H1 (cell line): ENCODE results near the gene TIMM10. TPM values are rescaled to one million over a fixed set of nuclear protein-coding genes. Genes with fewer than 3 reads are reported as not detected.

Experiments
- CTCF ChIA-PET: fragments of 300-600 bp; sonication (Branson Sonifier 250); formaldehyde crosslinking; loops from one replicate; lab custom pipeline; 2021; ENCODE audit not compliant: partially characterized antibody; lab: Charles Lee
- POLR2A ChIA-PET: fragments of 300-600 bp; sonication (Branson Sonifier 250); formaldehyde crosslinking; loops from one replicate; lab custom pipeline; 2021; ENCODE audit warnings: inconsistent platforms; ENCODE audit not compliant: partially characterized antibody; lab: Charles Lee
- DNase-seq, 2 experiments: peaks; one replicate each; pipeline versions ENCODE4 v3.0.0 to v3.0.0-alpha.2; 2010 to 2022; ENCODE audit warnings: low spot score in 2 of 2, low read depth in 1 of 2, mixed read lengths in 1 of 2
- FAIRE-seq: peaks from 2 replicates; lab custom pipeline; 2011; peaks lifted over from hg19 to GRCh38; lab: Jason Lieb, UNC
- H2AFZ ChIP-seq: 2 replicates; pipeline ENCODE4 v1.8.1; 2012; ENCODE audit warnings: low read length, inconsistent platforms
- H2AK5ac ChIP-seq: 2 replicates; pipeline ENCODE4 v1.6.1; 2013; ENCODE audit warnings: low read depth, low read length
- H2BK120ac ChIP-seq: replicated peaks from 2 replicates; pipeline ENCODE3; 2013; ENCODE audit warnings: low read depth, low read length, inconsistent platforms
- H2BK12ac ChIP-seq: 2 replicates; pipeline ENCODE4 v1.6.1; 2013; ENCODE audit warnings: low read depth, low read length
- H2BK15ac ChIP-seq: 2 replicates; pipeline ENCODE4 v1.6.1; 2013; ENCODE audit warnings: low read length
- H2BK20ac ChIP-seq: 2 replicates; pipeline ENCODE4 v1.6.1; 2013; ENCODE audit warnings: low read length
- H2BK5ac ChIP-seq: 2 replicates; pipeline ENCODE4 v1.6.1; 2013; ENCODE audit warnings: low read depth, low read length
- H3K14ac ChIP-seq: 2 replicates; pipeline ENCODE4 v1.6.1; 2013; ENCODE audit warnings: inconsistent platforms; ENCODE audit not compliant: insufficient read length
- H3K18ac ChIP-seq: 2 replicates; pipeline ENCODE4 v1.6.1; 2013; ENCODE audit warnings: low read length; ENCODE audit errors: extremely low read depth
- H3K23ac ChIP-seq: 2 replicates; pipeline ENCODE4 v1.6.1; 2013; ENCODE audit warnings: inconsistent platforms; ENCODE audit not compliant: insufficient read length
- H3K23me2 ChIP-seq: 2 replicates; pipeline ENCODE4 v1.6.1; 2013; ENCODE audit warnings: low read depth, low read length
- H3K27ac ChIP-seq: 2 replicates; pipeline ENCODE4 v1.6.1; 2011; ENCODE audit warnings: low read depth, low read length, inconsistent platforms
- H3K27me3 ChIP-seq, 4 experiments: replicated peaks in 1 of 4; 1 replicate in 1 of 4; 2 replicates in 3 of 4; pipeline versions ENCODE4 v1.6.1 to v1.8.1; 2011 to 2013; ENCODE audit warnings: low read length in 3 of 4, mild to moderate bottlenecking in 3 of 4, inconsistent platforms in 2 of 4, mixed read lengths in 2 of 4, moderate library complexity in 1 of 4; ENCODE audit not compliant: control insufficient read depth in 3 of 4, insufficient read depth in 3 of 4; ENCODE audit errors: extremely low read depth in 1 of 4
- H3K36me3 ChIP-seq, 4 experiments: 2 replicates each; pipeline versions ENCODE4 v1.6.1 to v1.8.1; 2011 to 2013; ENCODE audit warnings: mild to moderate bottlenecking in 4 of 4, low read length in 3 of 4, moderate library complexity in 2 of 4, control low read depth in 1 of 4, inconsistent platforms in 1 of 4; ENCODE audit not compliant: insufficient read depth in 4 of 4, control insufficient read depth in 2 of 4
- H3K4ac ChIP-seq: replicated peaks from 2 replicates; pipeline ENCODE3; 2013; ENCODE audit warnings: low read length, low read depth, mixed read lengths, inconsistent platforms; ENCODE audit not compliant: insufficient read length
- H3K4me1 ChIP-seq, 4 experiments: replicated peaks in 1 of 4; 1 replicate in 1 of 4; 2 replicates in 3 of 4; pipeline versions ENCODE4 v1.6.1 to v1.8.1; 2011 to 2013; ENCODE audit warnings: low read length in 3 of 4, inconsistent platforms in 2 of 4, mixed read lengths in 1 of 4; ENCODE audit not compliant: insufficient read depth in 4 of 4, control insufficient read depth in 3 of 4
- H3K4me2 ChIP-seq, 2 experiments: 2 replicates each; pipeline versions ENCODE4 v1.6.1 to v1.8.1; 2011 to 2013; ENCODE audit warnings: low read depth in 2 of 2, low read length in 2 of 2, control low read depth in 1 of 2, inconsistent platforms in 1 of 2, mild to moderate bottlenecking in 1 of 2; ENCODE audit not compliant: insufficient read depth in 1 of 2
- H3K4me3 ChIP-seq, 4 experiments: fragments of 200-600, 300-600 bp in 1 of 4; sonication (generic), shearing (Covaris generic), sonication (Bioruptor Twin) in 1 of 4; 2 replicates each; pipeline versions ENCODE4 v1.5.1 to v1.8.1; 2011 to 2016; ENCODE audit warnings: low read length in 4 of 4, low read depth in 3 of 4, control low read depth in 2 of 4, inconsistent platforms in 2 of 4, mild to moderate bottlenecking in 2 of 4, mixed read lengths in 1 of 4, moderate library complexity in 1 of 4; ENCODE audit not compliant: insufficient read depth in 2 of 4; ENCODE audit errors: extremely low read depth in 1 of 4
- H3K56ac ChIP-seq: replicated peaks from 2 replicates; pipeline ENCODE3; 2013; ENCODE audit warnings: low read depth, mild to moderate bottlenecking, mixed read lengths, low read length, inconsistent platforms; ENCODE audit not compliant: insufficient read length
- H3K79me1 ChIP-seq: 2 replicates; pipeline ENCODE4 v1.6.1; 2013; ENCODE audit warnings: low read depth, low read length, control low read depth
- H3K79me2 ChIP-seq, 2 experiments: 2 replicates each; pipeline versions ENCODE4 v1.6.1 to v1.8.1; 2012 to 2013; ENCODE audit warnings: low read length in 2 of 2, mild to moderate bottlenecking in 2 of 2, inconsistent platforms in 1 of 2; ENCODE audit not compliant: insufficient read depth in 2 of 2, control insufficient read depth in 1 of 2
- H3K9ac ChIP-seq, 4 experiments: replicated peaks in 1 of 4; 1 replicate in 1 of 4; 2 replicates in 3 of 4; pipeline versions ENCODE4 v1.6.1 to v1.8.1; 2011 to 2013; ENCODE audit warnings: low read depth in 3 of 4, low read length in 3 of 4, control low read depth in 2 of 4, mild to moderate bottlenecking in 2 of 4, moderate library complexity in 2 of 4, inconsistent platforms in 1 of 4; ENCODE audit errors: extremely low read depth in 1 of 4
- H3K9me3 ChIP-seq, 2 experiments: 2 replicates each; pipeline versions ENCODE4 v1.6.1 to v1.8.1; 2012 to 2013; ENCODE audit warnings: mild to moderate bottlenecking in 2 of 2, moderate library complexity in 2 of 2, control low read depth in 1 of 2, inconsistent platforms in 1 of 2, low read depth in 1 of 2, low read length in 1 of 2, mixed read lengths in 1 of 2; ENCODE audit not compliant: insufficient read depth in 2 of 2
- H4K20me1 ChIP-seq, 2 experiments: replicated peaks in 1 of 2; 2 replicates each; pipeline versions ENCODE3 to v1.8.1; 2011 to 2013; ENCODE audit warnings: inconsistent platforms in 2 of 2, low read length in 2 of 2, mild to moderate bottlenecking in 1 of 2; ENCODE audit not compliant: insufficient read depth in 2 of 2, control insufficient read depth in 1 of 2
- H4K5ac ChIP-seq: 2 replicates; pipeline ENCODE4 v1.6.1; 2013; ENCODE audit warnings: low read length, low read depth, mixed read lengths, inconsistent platforms; ENCODE audit not compliant: insufficient read length
- H4K8ac ChIP-seq: 2 replicates; pipeline ENCODE4 v1.8.0; 2013; ENCODE audit warnings: mild to moderate bottlenecking, moderate library complexity, low read length, inconsistent platforms; ENCODE audit not compliant: insufficient read depth; ENCODE audit errors: extremely low read depth
- H4K91ac ChIP-seq: replicated peaks from 2 replicates; pipeline ENCODE3; 2013; ENCODE audit warnings: low read length, mixed read lengths, inconsistent platforms; ENCODE audit not compliant: insufficient read length
- BACH1 ChIP-seq: IDR thresholded peaks from 2 replicates; pipeline ENCODE4 v1.6.1; 2012; ENCODE audit warnings: low read length, improper control_type of control experiment
- CHD1 ChIP-seq: IDR thresholded peaks from 2 replicates; pipeline ENCODE4 v1.6.1; 2012; ENCODE audit warnings: low read depth, low read length, improper control_type of control experiment
- SAP30 ChIP-seq: fragments of 300-600 bp; sonication (generic); IDR thresholded peaks from 2 replicates; pipeline ENCODE4 v1.7.1; 2012; ENCODE audit warnings: low read length, moderate library complexity, mild to moderate bottlenecking, inconsistent platforms; ENCODE audit not compliant: insufficient read depth, insufficient replicate concordance
- SIX5 ChIP-seq: IDR thresholded peaks from 2 replicates; pipeline ENCODE4 v1.6.1; 2011; ENCODE audit warnings: mild to moderate bottlenecking, low read depth, low read length
- SUZ12 ChIP-seq: fragments of 200-600 bp; sonication (generic); IDR thresholded peaks from 2 replicates; pipeline ENCODE4 v1.6.1; 2012; ENCODE audit warnings: mild to moderate bottlenecking, inconsistent platforms, low read length, moderate library complexity, mixed read lengths
- YY1 ChIP-seq: IDR thresholded peaks from 2 replicates; pipeline ENCODE4 v1.6.1; 2011; ENCODE audit warnings: low read depth, mild to moderate bottlenecking, low read length
- WGBS, 2 experiments: shearing (Covaris generic) in 1 of 2; methylation state at CpG; one replicate each; pipeline versions ENCODE4 v1.1.6 to v1.1.7; 2013 to 2015; ENCODE audit warnings: low lambda C conversion rate in 2 of 2, mixed read lengths in 2 of 2, inconsistent platforms in 1 of 2, low coverage in 1 of 2, missing lambda C conversion rate in 1 of 2; ENCODE audit not compliant: insufficient replicate concordance in 2 of 2, insufficient coverage in 1 of 2, insufficient read length in 1 of 2; ENCODE audit errors: extremely low coverage in 1 of 2, missing lambda C conversion rate in 1 of 2; 5-methylcytosine and 5-hydroxymethylcytosine counted together
- polyA plus RNA-seq, 7 experiments: library from polyadenylated mRNA; depleted of rRNA in 3 of 7; stranded (reverse) in 5 of 7; unstranded in 2 of 7; fragments of >200 nt in 5 of 7; fragments of 200-250 nt in 2 of 7; gene quantifications; 1 replicate in 5 of 7; 2 replicates in 1 of 7; 4 replicates in 1 of 7; pipeline versions ENCODE4 v1.2.1 to v1.2.3, GENCODE V29; 2011 to 2013; ENCODE audit warnings: missing spikeins in 2 of 7, mixed read lengths in 2 of 7
- total RNA-seq: library from RNA; stranded (reverse); fragmentation: NEBNext Ultra II Directional; extraction: Animal tissue kit (Norgen Biotek cat#: 25700); gene quantifications from 2 replicates; pipeline ENCODE4 v1.2.1, GENCODE V29; 2021
- TF ChIP-seq, protein P1 (sequence below): IDR thresholded peaks from 2 replicates; pipeline ENCODE4 v1.6.1; 2012; ENCODE audit warnings: inconsistent platforms
- TF ChIP-seq, protein P2 (sequence below): IDR thresholded peaks from 2 replicates; pipeline ENCODE4 v1.6.1; 2012; ENCODE audit warnings: inconsistent platforms

Gene TIMM10
- total and polyA plus RNA-seq, 2 of the 8 experiments (the other 6 are each of a cell fraction or from before 2014, with no cell fraction given): 117 to 227 TPM

DNA sequence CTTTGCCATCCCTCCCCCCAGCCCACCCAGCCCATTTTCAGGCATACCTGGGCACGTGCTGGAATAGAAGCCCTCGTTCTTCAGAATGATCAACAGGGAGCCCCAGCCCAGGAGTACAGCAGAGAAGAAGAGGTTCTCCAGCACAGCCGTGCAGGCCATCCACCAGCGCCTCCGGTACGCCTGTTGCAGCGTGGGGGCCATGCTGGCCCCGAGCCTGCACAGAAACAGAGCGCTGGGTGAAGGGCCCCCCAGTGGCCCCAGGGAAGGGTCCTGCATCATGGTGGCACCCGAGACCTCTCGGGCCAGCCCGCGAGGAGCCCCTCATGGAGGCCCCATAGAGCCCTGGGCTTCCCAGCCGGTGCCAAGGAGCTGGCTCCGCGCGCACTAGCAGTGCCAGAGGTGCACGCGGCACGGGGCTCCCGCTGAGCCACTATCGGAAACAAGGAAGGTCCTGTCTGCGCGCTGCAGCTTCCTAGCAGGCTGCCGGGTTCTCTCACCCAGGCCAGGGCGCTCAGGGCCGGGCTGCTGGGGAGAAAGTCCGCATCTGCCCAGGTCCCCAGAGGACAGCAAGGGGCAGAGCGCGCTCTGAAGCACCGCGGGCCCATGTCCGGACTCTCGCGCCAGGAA, 16.5 kb downstream of the TIMM10 start:
- peak overlapping the region; percentile 8 for H3K56ac ChIP-seq
- no peak overlapping the region for H2BK20ac ChIP-seq
- H4K8ac ChIP-seq: peak overlapping the region; percentile 91
- H3K36me3 ChIP-seq: no peaks in the 10 kb centered on the region
- no peak overlapping the region for H4K5ac ChIP-seq
- 8% methylated on average over 35 of the region's 35 CpGs; no CpG with 5 or more reads in 1 of the 2 experiments for WGBS, 2 experiments
- H2BK15ac ChIP-seq: no peak overlapping the region
- ChIA-PET POLR2A (interaction anchor here (0.9 to 8.4 kb wide), 22 partner anchors 9 to 227 kb away, joined by 3 to 110 read pairs (median 8); partner anchors contain the start of genes RTN4RL2, SELENOH, SMTNL1 and TIMM10), CTCF (interaction anchor here (0.7 to 25.4 kb wide), 10 partner anchors 13 to 168 kb away, joined by 3 to 1146 read pairs (median 4); partner anchors contain the start of gene TIMM10)
- DNase-seq (no peak), FAIRE-seq (no peak)
- peak overlapping the region; percentile 56 to 95 for H3K4me2 ChIP-seq
- H4K91ac ChIP-seq: peak overlapping the region; percentile 22
- no peaks in the 10 kb centered on the region for H3K9me3 ChIP-seq
- H3K79me1 ChIP-seq: 0 out of 2 replicates have a peak, but pooled peaks cover 2% of the 10 kb centered on the region
- H3K18ac ChIP-seq: peak overlapping the region; percentile 87
- H3K4me3 ChIP-seq: peak overlapping the region; percentile 49 to 76 (median 68)
- H3K14ac ChIP-seq: no peak overlapping the region
- no peak overlapping the region for H3K23ac ChIP-seq
- peak overlapping the region; percentile 46 to 77 (median 56); a peak in 6 of 7 replicates for H3K9ac ChIP-seq
- peak overlapping the region; percentile 60; the same call in 1 of the 2 replicates for H2BK12ac ChIP-seq
- peaks cover 3 to 10% (median 5%) of the 10 kb centered on the region in 4 experiments for H3K4me1 ChIP-seq
- peaks cover 19% of the 10 kb centered on the region; the same call in 1 of the 2 replicates for H3K23me2 ChIP-seq
- H2BK5ac ChIP-seq: no peak overlapping the region
- H4K20me1 ChIP-seq: peaks cover 2 to 3% of the 10 kb centered on the region in 2 experiments
- H3K27ac ChIP-seq: no peak overlapping the region
- H2AFZ ChIP-seq: peak overlapping the region; percentile 48; the same call in 1 of the 2 replicates
- H3K79me2 ChIP-seq: peaks cover 0 to 17% of the 10 kb centered on the region in 2 experiments; a peak in 3 of 4 replicates
- H2AK5ac ChIP-seq: 0 out of 2 replicates have a peak overlapping the region, but pooled peaks have one; percentile 13
- H3K4ac ChIP-seq: peak overlapping the region; percentile 66
- no peak for TF ChIP-seq SIX5
- TF ChIP-seq SAP30: no peak
- TF ChIP-seq, protein P1, sequence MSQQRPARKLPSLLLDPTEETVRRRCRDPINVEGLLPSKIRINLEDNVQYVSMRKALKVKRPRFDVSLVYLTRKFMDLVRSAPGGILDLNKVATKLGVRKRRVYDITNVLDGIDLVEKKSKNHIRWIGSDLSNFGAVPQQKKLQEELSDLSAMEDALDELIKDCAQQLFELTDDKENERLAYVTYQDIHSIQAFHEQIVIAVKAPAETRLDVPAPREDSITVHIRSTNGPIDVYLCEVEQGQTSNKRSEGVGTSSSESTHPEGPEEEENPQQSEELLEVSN: 0 out of 2 replicates have a peak, but pooled peaks have one; percentile 5
- TF ChIP-seq YY1: 0 out of 2 replicates have a peak, but pooled peaks have one; percentile 11
- TF ChIP-seq SUZ12: no peak
- TF ChIP-seq BACH1: no peak
- TF ChIP-seq, protein P2, sequence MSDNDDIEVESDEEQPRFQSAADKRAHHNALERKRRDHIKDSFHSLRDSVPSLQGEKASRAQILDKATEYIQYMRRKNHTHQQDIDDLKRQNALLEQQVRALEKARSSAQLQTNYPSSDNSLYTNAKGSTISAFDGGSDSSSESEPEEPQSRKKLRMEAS: peak; percentile 71; the same call in 1 of the 2 replicates
- TF ChIP-seq CHD1: no peak
- peaks cover 0 to 21% (median 10%) of the 10 kb centered on the region in 4 experiments; a peak in 4 of 7 replicates for H3K27me3 ChIP-seq
- no peak overlapping the region for H2BK120ac ChIP-seq
